ENCODE results near the gene TMIGD1.
"Not testable (repeated sequence)": the region's sequence is repeated elsewhere in the genome, so short reads cannot be mapped to it uniquely, and the experiment has no call there.

The TMIGD1 gene

DNA sequence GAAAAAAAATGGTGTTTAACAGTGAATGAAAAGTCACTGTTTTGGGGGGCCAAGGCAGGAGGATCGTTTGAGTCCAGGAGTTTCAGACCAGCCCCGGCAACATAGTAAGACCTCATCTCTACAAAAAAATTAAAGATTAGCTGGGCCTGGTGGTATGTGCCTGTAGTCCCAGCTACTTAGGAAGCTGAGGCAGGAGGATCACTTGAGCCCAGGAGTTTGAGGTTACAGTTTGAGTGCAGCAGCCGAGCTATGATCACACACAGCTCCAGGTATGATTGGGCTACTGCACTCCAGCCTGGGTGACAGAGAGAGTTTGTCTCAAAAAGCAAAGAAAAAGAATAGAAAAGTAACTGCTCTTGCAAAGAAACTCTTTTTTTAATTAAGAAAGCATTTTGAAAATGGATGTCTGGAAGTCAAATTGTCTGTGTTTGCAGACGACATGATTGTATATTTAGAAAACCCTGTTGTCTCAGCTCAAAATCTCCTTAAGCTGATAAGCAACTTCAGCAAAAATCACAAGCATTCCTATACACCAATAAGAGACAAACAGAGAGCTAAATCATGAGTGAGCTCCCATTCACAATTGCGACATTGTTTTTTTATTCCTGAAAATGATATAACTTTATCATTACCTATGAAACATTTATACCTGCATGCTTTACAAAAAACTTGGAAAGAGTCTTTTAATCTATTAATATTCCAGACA is 24.4 kb upstream of the TMIGD1 start:
- no peak for DNase-seq (ENCODE audit: low read depth)

- DNase-seq (ENCODE audit: low read depth) = no peak
Measured at GRCh38 chr17:30357476-30357875, 23.6 kb upstream of the TMIGD1 start.

DNA sequence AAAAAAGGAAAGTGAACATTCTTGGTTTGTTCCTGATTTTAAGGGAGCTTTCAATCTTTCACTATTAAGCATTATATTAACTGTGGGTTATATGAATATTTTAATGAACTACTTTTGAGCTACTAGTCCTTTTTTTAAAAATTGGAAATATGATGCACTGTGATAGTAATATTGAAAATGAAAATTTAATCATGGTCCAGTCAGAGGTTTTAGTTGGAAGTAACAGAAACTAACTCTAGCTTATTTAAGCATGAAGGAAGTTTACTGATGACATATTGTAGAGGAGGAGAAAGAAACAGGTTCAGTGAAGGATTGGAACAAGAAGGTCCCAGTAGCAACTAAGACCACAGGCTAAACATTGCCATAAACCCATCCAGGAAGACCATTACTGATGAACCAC is 20.8 kb upstream of the TMIGD1 start:
- no peak for DNase-seq (ENCODE audit: low read depth)

- no peak for DNase-seq (ENCODE audit: low read depth)
Measured at GRCh38 chr17:30352240-30352814, 18.5 kb upstream of the TMIGD1 start.

DNA sequence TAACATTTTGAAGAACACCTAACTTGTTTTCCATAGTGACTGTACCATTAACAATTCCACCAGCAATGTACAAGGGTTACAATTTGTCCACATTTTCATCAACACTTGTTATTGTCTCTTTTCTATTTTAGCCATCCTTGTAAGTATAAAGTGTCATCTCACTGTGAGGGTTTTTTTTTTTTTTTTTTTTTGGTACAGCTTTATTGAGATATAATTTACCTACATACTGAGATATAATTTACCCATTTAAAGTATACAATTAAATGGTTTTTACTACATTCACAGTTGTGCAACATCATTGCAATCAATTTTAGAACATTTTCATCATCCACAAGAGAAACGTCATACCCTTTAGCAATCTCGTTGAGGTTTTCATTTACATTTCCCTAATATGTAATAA is 17.9 kb upstream of the TMIGD1 start:
- no peak for DNase-seq (ENCODE audit: low read depth)

- not testable (repeated sequence) for DNase-seq (ENCODE audit: low read depth)
Measured at GRCh38 chr17:30351263-30351662, 17.4 kb upstream of the TMIGD1 start.

GRCh38 chr17:30349252-30349651 is 15.4 kb upstream of the TMIGD1 start:
- no peak for DNase-seq (ENCODE audit: low read depth)

GRCh38 chr17:30347488-30347887 is 13.6 kb upstream of the TMIGD1 start:
- DNase-seq (ENCODE audit: low read depth) = no peak

DNA sequence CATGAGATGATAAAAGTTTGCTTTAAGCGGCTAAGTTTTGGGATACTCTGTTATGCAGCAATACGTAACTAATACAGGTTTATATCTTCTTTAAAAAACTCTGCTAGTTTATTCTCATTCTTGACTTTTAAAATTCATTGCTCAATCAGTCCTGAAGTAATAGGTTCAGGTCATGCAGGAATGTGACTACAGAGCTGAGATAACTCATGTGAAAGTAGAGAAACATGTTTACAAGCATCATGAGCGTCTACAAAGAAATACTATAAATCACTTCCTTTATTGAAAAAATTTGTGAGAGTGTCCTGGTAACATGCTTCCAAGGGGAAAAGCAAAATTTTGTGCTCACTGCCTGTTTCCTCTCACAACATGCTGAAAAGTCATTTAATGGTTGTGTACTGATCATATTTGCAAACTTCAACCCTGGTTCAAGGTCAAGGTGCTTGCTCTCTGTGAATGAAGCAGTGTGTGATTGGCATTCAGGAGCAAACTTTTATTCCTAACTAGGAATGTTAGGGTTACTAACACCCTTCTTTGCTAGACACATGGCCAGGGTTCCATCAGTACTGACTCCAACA is 12.5 kb upstream of the TMIGD1 start:
- no peak for DNase-seq (ENCODE audit: low read depth)

DNA sequence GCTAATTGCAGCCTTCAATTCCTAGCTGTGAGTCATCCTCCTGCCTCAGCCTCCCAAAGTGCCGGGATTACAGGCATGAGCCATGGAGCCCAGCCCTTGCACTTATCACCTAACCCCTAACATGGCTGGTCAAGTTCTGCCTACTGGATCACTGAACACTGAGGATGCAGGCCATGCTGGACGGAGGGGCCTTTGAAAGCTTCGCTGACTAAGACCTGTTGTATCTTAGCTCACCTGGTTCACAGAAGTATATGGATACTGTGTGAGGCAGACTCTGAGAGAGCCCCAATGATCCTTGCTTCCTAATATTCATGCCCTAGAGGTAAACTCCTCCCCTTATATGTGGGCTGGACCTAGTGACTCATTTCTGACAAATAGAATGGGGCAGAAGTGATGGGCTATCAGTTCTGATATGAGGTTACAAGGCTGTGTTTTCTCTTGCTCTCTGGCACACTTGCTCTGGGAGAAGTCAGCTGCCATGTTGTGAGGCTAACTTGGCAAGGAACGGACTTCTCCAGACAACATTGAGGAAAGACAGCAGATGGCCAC is 11.7 kb upstream of the TMIGD1 start:
- no peak for DNase-seq (ENCODE audit: low read depth)

DNA sequence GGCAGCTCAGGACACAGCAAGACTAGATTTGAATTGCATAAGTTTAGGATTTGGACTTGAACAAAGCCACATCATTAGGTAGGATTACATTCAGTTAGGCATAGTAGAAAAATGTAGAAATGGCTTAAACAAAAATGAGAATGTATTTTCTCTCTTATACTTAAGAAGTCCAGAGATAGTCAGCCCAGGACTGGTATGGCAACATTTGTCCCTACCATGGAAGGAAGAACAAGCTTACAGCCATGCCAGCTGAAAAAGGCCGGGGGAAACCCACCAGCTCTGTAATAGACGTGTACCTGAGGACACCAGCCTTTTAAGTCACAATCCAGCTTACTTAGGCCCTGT is 11.2 kb upstream of the TMIGD1 start:
- DNase-seq (ENCODE audit: low read depth) = no peak

- DNase-seq (ENCODE audit: low read depth) = no peak
Measured at GRCh38 chr17:30344283-30345088, 10.6 kb upstream of the TMIGD1 start.

GRCh38 chr17:30343796-30344195 is 9.9 kb upstream of the TMIGD1 start:
- no peak for DNase-seq (ENCODE audit: low read depth)

- DNase-seq (ENCODE audit: low read depth) = not testable (repeated sequence)
Measured at GRCh38 chr17:30343244-30343643, 9.4 kb upstream of the TMIGD1 start.

DNA sequence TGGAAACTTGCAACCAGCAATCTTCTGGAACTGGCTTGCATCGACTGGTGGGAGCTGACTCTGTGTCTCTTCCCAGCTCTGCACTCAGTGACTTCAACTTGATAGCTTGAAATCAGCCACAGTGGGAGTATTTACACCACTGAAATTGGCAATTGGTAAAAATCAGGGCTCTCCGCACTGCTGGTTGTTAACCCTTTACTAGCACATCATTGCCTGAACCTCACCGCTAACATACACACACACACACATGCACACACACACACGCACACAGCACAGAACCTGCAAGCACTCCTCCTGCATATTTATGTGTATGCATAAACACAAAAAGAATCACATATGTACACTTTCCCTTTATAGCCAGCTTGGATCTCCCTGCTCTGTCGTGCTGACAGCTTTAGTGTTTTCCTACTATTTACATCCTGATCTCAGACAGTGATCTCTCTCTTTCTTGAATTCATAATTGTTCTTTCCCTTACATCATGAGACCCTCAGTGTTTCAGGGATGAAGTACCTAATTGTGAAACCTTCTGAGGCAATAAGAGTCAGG is 7.9 kb upstream of the TMIGD1 start:
- DNase-seq (ENCODE audit: low read depth) = no peak

DNA sequence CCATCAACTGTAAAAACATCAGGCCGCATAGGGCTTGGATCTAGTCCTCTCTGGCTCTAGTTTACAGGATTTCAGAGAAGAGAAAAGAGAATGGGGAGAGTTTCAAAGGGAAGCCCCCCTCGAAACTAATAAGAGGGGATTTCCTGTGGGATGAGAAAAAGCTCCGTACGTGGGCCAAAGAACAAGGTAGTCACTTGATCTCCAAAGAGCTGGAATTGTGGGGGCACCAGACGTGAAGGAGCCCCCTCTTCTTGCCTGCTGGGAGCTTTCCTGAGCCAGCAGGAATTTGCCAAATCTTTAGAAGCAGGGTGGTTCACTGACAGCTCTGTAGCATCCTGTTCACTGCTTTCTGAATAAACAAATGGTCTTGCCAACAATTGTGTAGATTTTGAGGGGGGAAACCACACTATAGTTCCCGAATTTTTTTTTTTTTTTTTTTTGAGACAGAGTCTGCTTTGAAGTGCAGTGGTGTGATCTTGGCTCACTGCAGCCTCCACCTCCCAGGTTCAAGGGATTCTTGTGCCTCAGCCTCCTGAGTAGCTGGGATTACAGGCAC is 7.0 kb upstream of the TMIGD1 start:
- DNase-seq (ENCODE audit: low read depth) = no peak

DNA sequence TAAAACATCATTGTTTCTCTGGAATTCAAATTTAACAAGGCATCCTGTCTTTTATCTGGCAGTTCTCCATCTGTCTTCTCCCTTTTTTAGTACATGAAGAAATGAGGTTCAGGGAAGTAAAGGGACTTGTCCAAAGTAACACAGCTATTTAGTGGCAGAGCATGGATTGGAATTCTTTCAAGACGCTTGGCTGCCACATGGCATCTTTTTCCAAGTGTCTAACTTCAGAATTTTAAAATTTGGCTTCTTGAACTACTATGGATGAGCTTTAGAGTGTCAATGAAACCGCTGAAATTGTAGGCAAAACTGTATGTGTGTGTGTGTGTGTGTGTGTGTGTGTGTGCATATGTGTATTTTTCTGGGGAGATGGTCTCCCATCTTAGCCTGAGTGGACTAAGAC is 5.2 kb upstream of the TMIGD1 start:
- no peak for DNase-seq (ENCODE audit: low read depth)

DNA sequence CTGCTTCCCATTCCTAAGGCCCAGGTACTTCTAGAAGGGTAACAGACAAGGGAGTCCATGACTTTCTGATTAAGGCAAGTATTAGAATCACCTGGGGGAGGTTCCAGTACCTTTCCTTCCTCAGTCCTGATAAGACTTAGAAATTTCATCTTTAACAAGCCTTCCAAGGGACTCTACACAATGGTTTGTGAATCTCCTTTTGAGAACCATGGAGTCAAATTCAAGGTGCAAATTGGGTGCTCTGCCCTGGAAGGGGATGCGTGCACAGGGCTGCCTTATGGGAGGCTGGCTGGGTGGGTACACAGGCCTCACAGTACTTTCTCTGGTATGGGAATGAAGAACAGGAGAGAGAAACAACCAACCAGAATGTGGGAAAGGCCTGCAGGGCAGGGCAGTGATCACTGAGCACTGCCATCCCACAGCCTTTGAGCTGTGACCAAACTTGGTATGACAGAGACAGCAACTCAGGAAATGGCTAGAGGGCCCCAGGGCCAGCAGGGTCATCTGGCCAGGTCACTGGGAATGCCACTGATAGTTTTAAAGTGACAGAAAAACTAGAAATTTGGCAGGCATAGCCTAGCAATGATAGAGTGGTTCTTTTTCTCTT is 3.6 kb upstream of the TMIGD1 start:
- no peak for DNase-seq (ENCODE audit: low read depth)

- peak; percentile 42 for DNase-seq (ENCODE audit: low read depth)
Measured at GRCh38 chr17:30336369-30337171, 2.7 kb upstream of the TMIGD1 start.

GRCh38 chr17:30334421-30334820 is 564 bp upstream of the TMIGD1 start:
- no peak for DNase-seq (ENCODE audit: low read depth)

DNA sequence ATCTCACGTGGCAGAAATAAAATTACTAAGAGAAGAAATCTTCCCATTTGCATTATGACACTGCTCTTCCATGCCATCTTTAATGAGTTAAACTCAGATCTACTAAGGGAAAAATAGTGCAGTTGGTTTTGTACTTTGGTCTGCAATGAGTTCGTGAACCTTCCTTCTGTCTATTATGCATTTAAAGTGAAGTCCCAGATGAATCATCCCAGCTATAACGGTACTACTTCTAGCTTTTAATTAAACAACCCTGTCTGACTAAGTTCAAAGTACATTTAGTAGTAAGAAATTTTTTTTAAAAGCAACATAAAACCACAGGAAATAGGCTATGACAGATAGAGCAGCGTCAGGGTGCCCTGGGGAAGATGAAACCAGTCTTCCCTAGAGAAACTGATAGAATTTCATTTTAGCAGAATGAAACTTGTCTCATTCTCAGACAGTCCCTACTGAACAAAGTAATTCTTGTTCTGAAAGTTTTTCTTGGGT is 1.8 kb downstream of the TMIGD1 start:
- no peak for DNase-seq (ENCODE audit: low read depth)
